Prostate gland (tissue), 2 donors: Measurements from ENCODE around the gene PCSK1.

Experiments used
- CTCF ChIP-seq, 4 experiments: fragments of 200-600 bp in 2 of 4; fragments of 450-650 bp in 2 of 4; sonication (generic) in 2 of 4; IDR thresholded peaks; 1 replicate in 3 of 4; 2 replicates in 1 of 4; pipeline ENCODE4 v1.5.1; 2016 to 2019; ENCODE audit warnings: antibody characterized with exemption in 4 of 4, mild to moderate bottlenecking in 2 of 4, moderate library complexity in 2 of 4
- POLR2A ChIP-seq: fragments of 450-650 bp; IDR thresholded peaks from one replicate; pipeline ENCODE4 v1.6.1; 2016; ENCODE audit warnings: antibody characterized with exemption, mild to moderate bottlenecking

- no peak for TF ChIP-seq CTCF (IDR thresholded peaks at IDR 0.05)
- no peak for TF ChIP-seq POLR2A
Observed at GRCh38 chr5:96440185-96440538, 7.1 kb upstream of the PCSK1 start.
